Ovary (tissue), 3 donors: Measurements from ENCODE around the gene WWOX.

Experiments used
- CTCF ChIP-seq, 3 donors: fragments of 450-650 bp in 2 of 3; fragments of 200-600 bp in 1 of 3; IDR thresholded peaks; one replicate each; pipeline versions ENCODE4 v1.5.1 to v1.8.0; 2016 to 2022; ENCODE audit warnings: antibody characterized with exemption in 3 of 3, mild to moderate bottlenecking in 1 of 3
- EP300 ChIP-seq: sonication (generic); formaldehyde crosslinking; IDR thresholded peaks from one replicate; pipeline ENCODE4 v1.6.1; 2017; ENCODE audit warnings: antibody characterized with exemption
- donor health status: DM: no; HTN: no; CAD: no.

GRCh38 chr16:78645657-78646056, 546.2 kb downstream of the WWOX start:
- no peak for TF ChIP-seq CTCF (IDR thresholded peaks at IDR 0.05)
- no peak for TF ChIP-seq EP300
